IPS DF 4.7 (cell line): Measurements from ENCODE around the gene NCEH1.
"Not testable (repeated sequence)": the region's sequence is repeated elsewhere in the genome, so short reads cannot be mapped to it uniquely, and the experiment has no call there.

ENCODE experiments used
- DNase-seq: peaks from one replicate; pipeline ENCODE4 v3.0.0-alpha.2; 2013; ENCODE audit warnings: low spot score; ENCODE audit errors: extremely low read depth

NCEH1 gene, protein sequence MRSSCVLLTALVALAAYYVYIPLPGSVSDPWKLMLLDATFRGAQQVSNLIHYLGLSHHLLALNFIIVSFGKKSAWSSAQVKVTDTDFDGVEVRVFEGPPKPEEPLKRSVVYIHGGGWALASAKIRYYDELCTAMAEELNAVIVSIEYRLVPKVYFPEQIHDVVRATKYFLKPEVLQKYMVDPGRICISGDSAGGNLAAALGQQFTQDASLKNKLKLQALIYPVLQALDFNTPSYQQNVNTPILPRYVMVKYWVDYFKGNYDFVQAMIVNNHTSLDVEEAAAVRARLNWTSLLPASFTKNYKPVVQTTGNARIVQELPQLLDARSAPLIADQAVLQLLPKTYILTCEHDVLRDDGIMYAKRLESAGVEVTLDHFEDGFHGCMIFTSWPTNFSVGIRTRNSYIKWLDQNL

DNA sequence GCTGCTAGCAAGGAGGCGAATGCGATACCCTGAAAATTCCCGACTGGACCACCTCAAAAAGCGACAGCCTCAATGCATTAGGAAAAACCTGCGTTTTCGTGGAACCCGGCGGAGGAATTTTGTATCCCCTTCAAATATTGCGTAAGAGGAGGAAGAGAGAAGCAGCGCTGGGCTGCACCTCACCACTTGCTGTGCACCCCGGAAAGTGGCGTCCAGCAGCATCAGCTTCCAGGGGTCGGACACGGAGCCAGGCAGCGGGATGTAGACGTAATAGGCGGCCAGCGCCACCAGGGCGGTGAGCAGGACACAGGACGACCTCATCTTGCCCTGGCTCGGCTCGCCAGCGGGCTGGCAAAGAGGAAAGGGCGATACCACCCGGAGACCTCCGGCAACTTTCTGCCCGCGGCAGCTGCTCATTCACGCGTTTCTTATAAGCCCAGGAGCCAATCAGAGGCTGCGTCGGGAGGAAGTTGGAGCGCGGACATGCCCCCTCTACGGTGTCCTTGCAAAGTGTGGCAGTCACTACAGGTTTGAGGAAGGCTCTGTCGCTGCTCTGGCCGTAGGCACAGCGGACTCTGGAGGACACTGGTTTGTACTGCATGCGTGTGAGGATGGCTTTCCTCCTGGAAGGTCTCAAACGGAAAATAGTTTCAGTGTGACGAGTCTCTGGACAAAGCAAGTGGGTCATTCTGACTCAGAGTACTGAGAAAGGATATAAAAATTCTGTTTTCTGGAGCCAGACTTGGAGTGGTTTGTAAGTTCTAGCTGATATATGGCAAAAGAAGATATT is at the start of gene NCEH1:
TSS of gene NCEH1 (minus strand) at position 404 of the 790 bp plus-strand sequence. CDS start at position 321, 83 bp downstream.
- peak; percentile 98 for DNase-seq

DNA sequence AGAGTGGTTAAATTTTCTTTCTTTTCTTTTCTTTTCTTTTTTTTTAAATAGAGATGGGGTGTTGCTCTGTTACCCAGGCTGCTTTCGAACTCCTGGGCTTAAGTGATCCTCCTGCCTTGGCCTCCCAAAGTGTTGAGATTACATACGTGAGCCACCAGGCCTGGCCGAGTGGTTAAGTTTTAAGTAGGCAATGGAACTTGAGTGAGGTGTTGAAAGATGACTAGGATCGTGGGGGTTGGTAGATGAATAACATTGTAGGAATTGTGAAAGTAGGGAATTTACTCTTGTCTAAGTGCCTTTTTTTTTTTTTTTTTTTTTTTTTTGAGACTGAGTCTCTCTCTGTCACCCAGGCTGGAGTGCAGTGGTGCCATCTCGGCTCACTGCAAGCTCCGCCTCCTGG is 49.5 kb upstream of the NCEH1 start:
- not testable (repeated sequence) for DNase-seq

DNA sequence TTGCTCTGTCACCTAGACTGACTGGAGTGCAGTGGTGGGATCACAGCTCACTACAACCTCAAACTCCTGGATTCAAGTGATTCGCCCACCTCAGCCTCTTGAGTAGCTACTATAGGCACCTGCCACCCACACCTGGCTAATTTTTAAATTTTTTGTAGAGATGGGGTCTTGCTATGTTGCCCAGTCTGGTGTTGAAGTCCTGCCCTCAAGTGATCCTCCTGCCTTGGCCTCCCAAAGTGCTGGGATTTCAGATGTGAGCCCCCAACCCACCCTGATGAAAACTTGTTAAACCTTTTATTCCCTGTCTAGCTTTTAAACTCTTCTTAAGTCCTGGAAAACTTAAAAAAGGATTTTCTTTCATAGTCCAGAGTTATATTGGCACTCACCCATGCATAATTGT is 42.3 kb upstream of the NCEH1 start:
- DNase-seq = no peak

DNA sequence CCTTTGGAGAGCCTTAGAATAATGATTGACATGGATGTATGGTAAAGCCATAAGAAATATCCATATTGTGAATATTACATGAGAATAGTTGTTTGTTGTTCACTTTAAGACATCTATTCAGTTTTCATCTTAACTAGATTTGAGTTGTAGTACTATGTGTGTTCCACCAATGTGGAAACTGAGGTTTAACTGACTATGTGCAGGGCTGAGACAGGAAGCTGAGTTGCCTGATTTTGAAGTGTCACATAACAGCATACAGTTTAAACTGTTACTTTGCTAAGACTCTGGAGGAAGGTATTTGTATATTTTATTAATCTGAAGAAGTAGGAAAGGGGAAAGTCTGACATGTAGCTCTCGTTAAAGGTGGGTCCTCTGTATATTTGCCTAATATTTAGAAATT is 41.8 kb upstream of the NCEH1 start:
- no peak for DNase-seq

DNA sequence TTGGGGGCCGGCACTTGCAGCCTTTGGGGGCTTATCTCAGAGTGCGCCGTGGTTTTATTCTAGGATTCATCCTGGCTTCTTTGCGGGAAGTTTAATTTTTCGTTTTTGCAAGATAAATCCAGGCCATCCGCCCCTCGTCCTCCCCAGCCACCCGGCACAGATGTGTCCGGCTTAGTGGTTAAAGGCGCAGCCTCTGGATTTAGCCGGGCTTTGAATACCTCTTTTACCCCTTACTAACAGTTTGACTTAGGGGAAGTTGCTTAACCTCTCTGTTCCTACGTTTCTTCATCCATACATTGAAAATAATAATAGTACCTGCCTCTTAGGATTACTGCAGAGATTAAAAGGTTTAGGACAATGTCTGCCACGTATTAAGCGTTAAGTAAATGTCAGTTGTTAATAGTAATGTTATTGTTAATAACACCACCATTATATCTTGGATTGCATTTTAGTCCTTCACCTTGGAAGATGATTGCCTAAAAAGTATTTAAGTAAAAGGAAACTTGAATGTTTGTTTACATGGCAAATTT is 40.4 kb upstream of the NCEH1 start:
- DNase-seq = no peak

DNA sequence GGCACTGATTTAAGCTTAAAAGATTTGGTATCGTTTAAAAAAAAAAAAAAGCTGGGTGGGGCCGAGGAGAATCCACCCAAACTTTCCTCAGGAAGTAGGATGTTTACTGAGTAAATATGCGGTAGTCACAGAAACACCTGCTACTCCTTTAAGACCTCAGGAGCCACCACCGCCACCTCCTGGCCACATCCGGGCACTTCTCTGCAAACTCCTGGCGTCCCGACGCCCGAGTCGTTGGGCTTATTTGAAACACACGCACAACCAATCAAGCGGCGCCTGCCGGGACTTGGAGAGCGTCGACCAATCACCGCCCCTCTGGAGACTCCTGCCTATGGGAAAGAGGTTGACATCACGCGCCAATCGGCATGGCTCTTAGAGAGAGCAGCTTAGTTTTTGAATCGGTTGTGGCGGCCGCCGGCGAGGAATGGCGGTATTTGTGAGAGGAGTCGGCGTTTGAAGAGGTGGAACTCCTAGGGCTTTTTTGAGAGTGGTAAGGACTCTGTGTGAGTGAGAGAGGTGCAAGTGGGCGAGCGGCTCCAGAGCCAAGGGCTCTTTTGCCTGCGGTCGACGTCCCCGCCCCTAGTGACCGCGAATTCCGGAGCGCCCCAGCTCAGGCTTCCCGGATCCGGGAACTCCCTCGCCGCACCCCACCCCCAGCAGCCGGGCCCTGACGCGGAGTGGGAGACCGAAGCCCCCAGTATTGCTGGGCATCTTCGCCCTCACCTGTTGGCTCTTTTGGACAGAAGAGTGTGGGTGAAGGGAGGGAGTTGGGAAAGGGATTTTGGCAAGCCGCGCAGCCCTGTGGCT is 39.7 kb upstream of the NCEH1 start, which contains the start of gene ECT2:
TSS of gene ECT2 (plus strand) at position 359 of the 807 bp plus-strand sequence. CDS start 3,805 bp downstream, outside the sequence.
- peak; percentile 99 for DNase-seq

DNA sequence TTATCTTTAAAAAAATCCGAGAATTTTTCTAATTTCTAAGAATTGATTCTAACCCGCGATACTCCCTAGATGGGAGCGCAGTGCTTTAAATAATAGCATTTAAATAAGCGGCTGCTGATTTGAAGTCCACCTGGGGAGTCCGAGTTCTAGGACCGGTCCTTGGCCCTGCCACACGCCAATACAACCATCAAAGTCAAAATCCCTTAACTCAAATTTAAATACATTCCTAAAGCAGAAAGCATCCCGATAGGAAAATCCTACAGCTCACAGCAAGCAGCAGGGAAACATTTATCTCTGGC is 39.2 kb upstream of the NCEH1 start:
- DNase-seq = no peak

DNA sequence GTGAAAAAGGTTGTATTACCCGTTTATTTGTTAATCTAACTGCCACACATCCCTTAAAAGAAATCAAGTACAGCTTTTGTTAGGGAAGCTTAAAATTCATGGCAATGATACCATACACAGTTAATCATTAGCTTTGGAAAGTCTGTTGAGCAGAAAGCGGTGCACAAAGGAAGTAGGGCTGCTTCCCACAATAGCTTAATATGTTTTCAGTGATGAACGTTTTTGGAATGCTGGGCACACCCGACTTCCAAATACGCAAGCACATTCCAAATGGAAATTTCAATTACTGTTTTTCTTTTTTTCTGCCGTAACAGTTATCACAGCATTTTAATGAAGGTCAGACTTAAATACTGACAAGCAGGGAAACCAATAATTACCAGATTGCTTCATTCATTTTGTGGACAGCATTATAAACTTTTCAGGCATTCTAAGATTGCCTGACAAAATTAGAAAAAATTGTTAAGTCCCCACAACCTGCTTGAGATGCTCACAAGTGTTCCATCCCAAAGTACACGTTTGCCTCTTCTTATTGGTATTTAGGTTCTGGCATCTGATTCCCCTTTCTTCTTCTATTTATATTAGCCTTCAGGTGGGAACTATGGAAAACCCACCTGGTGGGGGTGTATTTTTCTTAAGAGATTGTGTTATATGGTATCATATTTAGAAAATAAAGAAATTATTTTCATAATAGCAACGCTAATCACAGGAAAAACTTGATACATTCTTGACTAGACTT is 38.5 kb upstream of the NCEH1 start:
- no peak for DNase-seq

DNA sequence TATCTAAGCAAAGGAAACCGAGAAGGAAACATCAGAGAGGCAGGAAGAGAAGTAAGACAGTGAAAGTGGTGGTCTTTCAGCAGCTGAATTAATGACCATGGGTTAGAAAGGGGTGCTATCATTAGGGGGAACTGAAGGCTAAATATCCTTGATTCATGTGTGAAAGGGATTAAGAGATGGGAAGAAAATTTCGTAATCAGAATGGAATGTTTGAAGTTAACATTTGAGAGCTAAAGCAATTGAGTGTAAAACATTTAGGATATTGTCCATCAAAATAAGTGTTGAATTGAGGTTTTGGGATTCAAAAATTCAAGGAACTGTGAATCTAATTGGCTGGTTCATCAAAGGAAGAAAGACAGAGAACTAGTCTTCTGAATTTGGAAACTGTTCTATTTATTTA is 35.6 kb upstream of the NCEH1 start:
- DNase-seq = no peak

DNA sequence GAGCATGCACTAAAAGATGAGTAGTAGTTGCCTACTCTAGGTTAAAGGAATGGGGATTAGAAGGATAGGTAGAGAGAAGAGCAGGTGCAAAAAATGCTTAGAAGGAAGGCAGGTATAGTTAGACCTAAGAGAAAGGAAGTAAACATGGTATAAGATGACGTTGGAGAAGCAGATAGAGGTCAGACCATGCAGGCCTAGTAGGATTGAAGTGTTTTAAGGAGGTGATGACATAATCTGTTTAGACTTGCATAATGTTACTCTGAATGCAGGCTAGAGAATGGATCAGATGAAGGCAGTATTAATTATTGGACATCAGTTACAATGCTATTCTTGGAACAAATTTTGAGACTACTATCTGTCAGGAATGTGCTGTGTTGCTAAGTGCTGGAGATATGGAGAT is 28.6 kb upstream of the NCEH1 start:
- DNase-seq = no peak

DNA sequence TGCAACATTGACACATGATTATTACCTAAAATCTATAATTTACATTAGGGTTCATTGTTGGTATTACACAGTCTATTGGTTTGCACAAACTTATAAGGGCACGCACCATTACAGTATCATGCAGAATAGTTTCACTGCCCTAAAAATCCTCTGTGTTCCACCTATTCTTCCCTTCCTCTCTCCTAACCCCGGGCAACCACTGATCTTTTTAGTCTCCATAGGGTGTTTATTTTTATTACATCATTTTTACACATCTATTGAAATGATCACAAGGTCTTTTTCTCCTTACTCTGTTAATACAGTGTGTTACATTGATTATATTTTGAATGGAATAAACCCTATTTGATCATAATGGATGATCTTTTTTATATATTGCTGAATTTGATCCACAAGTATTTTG is 24.1 kb upstream of the NCEH1 start:
- DNase-seq = no peak

DNA sequence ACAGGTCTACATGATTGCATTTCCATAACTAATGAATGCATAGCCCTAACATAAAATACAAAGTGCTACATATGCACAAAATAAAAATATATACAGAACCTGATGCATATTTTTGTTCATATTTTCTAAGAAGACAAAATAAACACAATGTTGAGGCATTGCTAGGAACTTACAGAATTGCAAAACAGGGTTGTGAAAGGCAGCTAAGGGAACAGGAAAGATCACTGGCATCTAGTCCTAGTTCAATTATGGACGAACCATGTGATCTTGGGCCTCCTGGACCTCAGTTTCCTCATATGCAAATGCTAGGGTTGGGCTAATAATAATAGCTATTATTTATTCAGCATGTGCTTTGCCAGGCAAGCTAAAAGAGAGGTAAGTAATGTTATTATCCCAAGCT is 15.5 kb upstream of the NCEH1 start:
- no peak for DNase-seq

DNA sequence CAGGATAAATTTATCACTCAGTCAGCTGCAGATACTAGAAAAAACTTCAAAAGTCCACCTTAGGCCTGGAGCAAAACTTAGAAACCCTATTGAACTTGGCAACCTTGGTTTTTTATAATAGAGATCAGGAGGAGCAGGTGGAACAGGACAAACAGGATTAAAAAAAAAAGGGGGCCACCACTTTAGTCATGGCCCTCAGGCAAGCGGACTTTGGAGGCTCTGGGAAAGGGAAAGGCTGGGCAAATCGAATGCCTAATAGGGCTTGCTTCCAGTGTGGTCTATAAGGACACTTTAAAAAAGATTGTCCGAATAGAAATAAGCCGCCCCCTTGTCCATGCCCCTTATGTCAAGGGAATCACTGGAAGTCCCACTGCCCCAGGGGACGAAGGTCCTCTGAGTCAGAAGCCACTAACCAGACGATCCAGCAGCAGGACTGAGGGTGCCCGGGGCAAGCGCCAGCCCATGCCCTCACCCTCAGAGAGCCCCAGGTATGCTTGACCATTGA is 11.7 kb upstream of the NCEH1 start:
- DNase-seq = not testable (repeated sequence)

DNA sequence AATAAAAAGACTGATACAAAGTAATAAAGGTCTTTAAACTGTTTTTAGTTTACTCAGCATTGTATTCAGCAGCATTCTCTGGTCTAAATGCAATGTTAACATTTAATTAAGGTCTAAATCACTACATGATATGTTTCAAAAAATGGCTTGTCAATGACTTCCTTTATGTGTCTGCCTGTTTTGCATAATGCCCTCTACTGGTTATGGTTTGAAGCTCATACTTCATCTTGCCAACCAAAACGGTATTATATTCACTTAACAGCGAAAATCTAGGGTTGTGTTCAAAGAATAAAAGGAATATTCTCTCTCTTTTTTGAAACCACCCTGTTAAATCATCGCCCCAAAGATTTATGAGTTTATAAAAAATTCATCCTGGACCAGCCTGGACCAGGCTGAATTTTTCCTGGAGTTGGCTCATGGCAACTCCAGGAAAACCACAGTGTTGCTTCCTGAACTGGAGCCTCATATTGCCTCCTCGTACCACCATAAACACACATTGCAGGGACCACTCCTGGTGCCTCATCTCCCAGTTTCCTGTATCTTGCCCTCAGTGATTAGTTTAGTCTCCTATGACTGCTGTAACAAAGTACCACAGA is 6.7 kb upstream of the NCEH1 start:
- DNase-seq = no peak

DNA sequence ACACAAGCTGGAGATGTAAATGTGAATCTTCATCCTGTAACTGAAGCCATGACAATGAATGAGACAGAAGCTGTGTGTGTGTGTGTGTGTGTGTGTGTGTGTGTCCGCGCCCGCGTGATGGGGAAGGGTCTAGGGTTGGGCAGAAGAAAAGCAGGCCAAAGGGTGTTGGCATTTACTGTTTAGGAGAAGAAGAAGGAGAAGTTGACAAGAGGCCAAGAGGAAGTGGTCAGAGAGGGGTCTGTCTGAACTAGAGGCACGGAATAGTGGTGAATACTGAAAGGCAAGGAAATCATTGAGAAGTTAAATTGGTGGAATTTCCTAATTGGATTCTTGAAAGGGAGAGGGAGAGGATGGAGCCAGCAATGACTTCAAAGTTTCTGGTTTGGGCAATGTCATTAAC is 5.6 kb upstream of the NCEH1 start:
- no peak for DNase-seq

DNA sequence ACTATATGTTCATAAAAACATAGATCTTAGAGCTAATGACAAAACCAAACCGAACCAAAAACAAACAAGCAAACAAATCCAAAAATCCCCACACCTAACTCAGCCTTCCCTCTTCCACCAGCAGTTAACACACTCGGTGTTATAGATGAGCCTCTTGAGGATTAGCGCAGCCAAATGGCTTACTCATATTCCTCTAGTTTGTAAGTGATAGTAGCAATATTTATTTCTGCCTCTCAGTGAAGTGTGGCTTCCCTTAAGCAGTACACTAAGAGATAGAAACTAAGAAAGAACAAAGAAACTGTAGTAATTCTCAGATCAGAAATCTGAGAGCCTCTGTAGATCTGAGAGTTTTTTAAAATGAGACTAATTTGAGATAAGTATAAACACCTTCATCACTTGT is 2.4 kb upstream of the NCEH1 start:
- DNase-seq = no peak

DNA sequence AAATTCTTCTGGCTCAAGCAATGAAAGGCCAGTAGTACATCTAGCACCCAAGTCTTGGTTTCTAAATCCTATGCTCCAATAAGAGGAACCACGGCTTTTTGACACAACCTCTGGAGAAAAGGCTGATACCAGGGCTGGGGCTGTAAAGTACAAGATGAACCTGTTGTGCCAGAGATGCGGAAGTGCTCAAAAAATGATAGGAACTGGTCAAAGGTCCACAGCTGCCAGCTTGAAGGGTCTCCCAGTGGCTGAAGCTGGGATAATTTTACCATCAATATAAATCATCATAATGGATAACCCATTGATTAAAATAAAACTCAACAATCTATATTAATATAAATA is 558 bp upstream of the NCEH1 start:
- no peak for DNase-seq

DNA sequence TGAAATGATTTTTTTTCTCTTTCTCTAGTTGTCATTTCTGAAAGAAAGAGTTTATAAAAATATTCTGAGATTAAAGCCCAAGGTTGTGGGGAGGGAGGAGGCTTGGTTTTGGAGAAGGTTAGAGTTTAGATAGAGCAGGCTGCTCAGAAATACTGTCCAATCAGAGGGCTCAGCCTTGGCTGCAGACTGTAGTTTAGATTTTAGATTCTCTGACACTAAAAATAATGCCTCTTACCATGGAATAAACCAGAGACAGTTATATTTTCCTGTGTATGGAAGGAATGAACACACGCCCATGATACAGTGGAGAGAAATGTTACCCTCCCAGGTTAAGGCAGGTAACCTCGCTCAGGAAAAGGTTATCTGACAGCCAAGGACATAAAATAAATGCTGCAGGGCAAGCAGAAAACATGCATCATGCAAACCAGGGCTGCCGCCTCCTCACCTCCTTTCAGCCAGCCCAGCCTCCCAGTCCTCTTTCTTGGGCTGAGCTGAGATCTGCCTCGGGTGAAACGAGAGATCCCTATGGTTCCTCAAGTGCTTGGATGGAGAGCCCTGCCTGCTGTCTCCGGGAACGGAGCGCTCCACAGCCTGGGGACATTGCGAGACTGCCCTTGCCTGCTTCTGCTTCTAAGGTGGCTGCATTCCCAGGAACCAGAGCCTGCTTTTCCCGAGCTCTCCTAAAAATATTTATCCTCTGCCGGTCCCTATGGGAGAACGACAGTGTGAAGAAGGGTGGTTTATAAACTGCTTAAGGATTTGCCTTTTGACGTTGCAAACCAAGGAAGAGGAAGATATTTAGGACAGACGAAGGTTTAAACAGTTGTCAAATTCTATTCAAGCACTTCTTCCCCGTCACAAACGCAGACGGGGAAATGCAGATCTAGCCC is 848 bp downstream of the NCEH1 start:
- no peak for DNase-seq
